Esophagus muscularis mucosa (tissue), 3 donors: ENCODE results near the gene WDFY2.

Experiments
- CTCF ChIP-seq, 3 experiments: fragments of 200-600 bp in 2 of 3; fragments of 450-650 bp in 1 of 3; sonication (generic) in 2 of 3; IDR thresholded peaks; one replicate each; pipeline ENCODE4 v1.5.1; 2017 to 2019; ENCODE audit warnings: antibody characterized with exemption in 3 of 3, mild to moderate bottlenecking in 2 of 3, moderate library complexity in 1 of 3
- POLR2AphosphoS5 ChIP-seq, 2 donors: sonication (generic); formaldehyde crosslinking; IDR thresholded peaks; one replicate each; pipeline ENCODE4 v1.6.1; 2017; ENCODE audit warnings: antibody characterized with exemption in 2 of 2

- TF ChIP-seq CTCF (IDR thresholded peaks at IDR 0.05) (no peak), POLR2AphosphoS5 (IDR thresholded peaks at IDR 0.05) (no peak)
These were observed 150.5 kb downstream of the WDFY2 start for GRCh38 chr13:51734786-51735185.
